Stimulated activated CD4-positive, alpha-beta T cell treated with anti-CD3 and anti-CD28 coated beads, Interleukin-4, amount 100 ng/mL, for 1 hour (primary cell): ENCODE measurements around the gene C6orf120.

Experiments
- DNase-seq: peaks from one replicate; pipeline ENCODE4 v3.0.0-alpha.2; 2020

C6orf120 gene

DNA sequence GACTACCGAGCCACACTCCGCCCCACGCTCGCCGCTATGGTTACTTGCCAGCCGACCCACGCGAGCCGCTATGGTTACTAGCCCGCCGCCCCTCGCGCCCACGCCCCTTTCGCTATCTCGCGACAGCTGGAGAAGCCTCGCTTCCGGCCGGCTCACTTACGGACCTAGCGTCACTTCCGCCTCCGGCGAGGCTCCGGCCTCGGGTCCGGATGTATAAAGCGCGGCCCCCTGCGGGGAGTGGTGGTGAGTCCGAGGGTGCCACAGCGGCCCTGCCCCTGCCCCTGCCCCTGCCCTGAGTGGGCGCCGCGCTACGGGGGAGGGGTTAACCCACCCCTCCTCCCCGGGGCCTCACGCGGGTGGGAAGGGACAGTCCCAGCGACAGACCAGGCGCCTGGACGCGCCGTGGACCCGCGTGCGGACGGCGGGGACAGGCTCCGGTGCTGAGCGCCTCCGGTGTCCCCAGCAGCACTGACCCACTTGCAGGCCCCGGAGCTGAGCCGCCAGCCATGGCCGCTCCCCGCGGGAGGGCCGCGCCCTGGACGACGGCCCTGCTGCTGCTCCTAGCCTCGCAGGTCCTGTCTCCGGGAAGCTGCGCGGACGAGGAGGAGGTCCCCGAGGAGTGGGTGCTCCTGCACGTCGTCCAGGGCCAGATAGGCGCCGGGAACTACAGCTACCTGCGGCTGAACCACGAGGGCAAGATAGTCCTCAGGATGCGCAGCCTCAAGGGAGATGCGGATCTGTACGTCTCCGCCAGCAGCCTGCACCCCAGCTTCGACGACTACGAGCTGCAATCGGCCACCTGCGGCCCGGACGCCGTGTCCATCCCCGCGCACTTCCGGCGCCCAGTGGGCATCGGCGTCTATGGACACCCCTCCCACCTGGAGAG is at the start of gene C6orf120, which contains the start of gene WDR27:
Gene C6orf120 (plus strand): TSS at position 173 of the 886 bp plus-strand sequence. CDS start 334 bp downstream, at position 507.
Gene WDR27 (minus strand): TSS at position 76 of the 886 bp plus-strand sequence. CDS start 13,024 bp downstream, outside the sequence.
- peak; percentile 99 for DNase-seq

DNA sequence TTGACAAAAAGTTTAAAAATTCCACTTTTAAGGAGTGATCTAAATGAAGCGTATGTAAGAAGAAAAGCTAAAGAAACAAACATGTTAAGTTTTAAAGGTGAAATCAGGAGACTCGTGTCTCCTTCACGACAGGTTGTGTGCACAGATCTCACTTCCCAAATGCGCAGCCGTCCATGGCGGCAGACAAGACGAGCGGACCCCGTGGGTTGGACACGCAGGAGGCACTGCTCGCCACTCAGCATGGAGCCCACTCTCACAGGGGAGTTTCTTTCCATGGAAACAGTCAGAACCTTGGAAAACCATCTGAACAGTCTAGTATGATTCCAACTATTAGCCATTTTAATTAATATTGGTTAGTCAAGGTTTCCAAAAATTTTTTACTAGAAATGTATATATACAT is 49.0 kb upstream of the C6orf120 start:
- DNase-seq: no peak

DNA sequence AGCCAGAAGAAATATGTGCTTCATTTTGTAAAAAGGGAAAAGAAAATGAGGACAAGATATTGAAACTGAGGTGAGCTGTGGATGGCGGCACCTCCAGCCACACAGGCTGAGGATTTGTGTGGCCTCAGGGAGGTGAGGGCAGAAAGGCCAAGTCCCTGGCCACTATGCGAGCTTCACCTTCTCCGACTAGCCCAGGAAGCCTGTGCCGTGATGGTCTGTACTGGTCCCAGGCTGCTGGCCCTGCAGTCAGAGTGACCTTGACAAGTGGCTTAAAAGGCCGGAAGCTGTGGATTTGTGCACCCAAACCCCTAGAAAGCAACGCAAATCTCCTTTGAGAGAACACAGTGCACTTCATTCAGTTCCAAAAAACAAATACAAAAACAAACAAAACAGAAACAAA is 48.2 kb upstream of the C6orf120 start:
- DNase-seq: no peak

DNA sequence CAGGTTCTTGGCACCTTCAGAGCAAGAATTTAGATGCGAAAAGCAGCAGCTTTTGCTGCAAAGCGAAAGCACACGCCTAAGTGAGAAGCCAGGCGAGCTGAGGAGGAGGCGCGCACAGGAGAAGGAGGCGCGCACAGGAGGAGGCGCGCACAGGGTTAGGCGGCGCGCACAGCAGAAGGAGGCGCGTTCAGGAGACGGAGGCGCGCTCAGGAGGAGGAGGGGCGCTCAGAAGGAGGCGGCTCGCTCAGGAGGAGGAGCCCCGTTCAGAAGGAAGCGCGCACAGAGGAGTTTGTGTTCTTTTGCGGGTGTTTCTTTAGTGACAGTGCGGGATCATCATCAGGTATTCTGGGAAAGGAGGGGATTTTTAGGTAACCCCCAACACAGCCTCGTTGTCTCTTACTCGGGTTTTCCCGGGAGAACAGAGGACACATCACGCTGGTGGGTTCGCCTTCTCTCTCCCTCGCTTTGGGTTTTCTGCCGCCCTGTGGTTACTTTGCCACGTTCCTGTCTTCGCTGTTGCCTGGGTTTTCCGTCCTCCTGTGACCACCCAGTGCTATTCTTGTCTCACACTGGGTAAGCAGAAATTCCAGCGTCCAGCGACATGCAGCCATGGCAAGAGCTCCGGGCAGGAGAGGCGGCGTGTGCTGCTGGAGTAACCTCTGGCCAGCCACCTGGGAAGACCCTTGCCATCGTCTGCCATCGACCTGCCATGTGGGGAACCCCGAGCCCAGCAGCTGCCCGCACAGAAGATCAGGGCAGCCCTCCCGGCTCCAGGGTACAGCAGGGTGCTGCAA is 47.1 kb upstream of the C6orf120 start:
- peak; percentile 63 for DNase-seq

DNA sequence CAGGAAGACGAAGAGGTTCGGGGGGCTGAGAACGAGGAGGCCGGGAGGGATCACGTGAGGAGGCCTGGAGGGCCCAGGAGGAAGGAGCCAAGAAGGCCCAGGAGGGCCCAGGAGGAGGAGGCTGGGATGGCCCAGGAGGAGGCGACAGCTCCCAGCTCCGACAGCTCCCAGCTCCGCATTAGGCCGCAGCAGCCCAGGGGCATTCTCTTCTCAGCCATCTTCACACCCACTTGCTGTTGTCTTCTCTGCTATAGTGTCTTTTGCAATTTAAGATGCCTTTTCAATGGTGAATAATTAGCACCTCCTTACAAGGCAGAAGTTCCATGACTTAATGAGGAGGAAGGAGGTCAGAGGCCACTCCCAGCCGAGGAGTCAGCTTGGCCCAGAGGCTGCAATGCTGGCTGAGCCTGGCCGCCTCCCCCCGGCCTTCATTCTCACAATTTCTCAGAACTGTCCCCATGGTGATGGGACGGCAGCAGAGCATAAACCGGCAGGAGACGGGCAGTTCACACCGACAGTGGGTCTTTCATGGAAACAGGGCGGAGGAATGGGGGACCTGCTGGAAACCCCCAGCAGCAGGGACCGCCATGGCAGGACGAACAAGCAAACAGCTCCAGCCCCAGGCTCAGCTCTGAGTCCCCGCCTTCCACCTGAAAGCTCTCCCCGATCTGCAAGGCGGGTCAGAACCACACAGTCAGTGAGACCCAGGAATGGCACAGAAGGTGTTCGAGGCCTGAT is 45.2 kb upstream of the C6orf120 start:
- DNase-seq: no peak

DNA sequence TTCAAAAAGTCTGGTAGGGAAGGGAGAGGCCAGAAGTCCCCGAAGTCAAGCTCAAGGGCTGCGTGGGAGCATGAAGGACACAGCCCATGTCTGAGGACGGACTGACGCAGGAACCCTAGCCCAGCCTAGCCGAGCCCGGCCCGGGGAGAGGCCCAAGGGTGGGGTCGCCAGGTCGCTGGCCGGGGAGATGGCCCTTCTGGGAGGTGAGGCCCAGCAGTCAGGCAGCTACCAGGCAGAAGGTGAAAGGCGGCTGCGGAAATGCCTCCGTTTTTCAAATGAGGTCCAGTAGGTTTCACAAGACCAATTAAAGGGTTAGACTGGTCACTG is 44.7 kb upstream of the C6orf120 start:
- DNase-seq: no peak

DNA sequence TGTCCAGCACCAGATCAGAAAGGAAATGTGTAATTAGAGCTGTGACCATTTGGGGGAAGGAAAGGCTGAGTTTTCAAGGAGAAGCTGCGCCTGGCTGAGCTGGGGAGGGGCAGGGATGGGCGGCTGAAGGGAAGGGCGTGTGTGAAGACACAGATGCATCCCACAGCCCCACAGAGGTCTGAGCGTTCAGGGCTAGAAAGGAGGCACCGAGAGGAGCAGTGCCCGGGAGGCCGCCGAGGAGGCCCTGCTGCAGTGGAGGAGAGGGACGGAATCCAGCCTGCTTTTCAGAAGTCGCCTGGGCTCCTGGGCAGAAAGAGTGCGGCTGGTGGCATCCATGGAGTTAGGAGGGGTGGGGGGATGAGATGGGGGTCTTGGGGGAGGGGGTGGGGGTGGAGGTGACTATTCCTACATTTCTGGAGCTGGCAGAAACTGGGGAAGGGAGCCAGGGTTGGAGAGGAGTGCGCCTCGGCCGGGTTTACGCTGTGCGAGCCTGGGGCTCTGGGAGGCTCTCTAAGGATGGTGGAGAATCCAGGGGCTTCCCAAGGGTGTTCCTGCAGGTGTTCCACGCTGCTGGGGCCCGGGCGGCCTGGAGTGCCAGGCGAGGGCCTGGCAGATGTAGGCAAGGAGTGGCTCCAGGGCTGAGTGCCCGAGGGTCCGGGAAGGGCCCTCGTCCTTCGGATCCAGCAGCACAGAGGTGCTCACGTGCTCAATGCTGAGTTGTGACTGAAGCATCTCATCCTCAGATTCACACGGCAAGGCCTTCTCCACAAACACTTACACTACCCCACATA is 41.9 kb upstream of the C6orf120 start:
- no peak for DNase-seq

DNA sequence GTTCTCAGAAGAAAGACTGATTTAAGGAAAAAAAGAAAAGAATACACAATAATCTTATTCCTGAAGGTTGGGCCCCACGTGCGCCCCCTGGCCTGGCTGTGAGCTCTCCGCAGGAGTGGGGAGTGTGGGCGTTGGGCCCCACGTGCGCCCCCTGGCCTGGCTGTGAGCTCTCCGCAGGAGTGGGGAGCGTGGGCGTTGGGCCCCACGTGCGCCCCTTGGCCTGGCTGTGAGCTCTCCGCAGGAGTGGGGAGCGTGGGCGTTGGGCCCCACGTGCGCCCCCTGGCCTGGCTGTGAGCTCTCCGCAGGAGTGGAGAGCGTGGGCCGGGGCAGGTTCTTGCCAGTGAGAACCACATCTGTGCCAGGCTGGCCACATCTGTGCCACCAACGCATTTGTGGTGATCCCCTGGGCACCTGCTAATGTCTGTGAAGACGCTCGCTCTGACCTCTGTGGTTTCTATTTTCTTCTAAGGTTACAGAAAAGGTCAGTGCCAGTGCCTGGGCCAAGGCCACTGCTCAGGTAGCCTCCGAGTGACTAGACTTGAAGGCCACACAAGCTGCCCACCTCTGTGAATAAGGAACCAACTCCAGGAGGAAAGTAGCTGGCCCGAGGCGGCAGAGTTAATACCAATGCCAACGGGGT is 41.1 kb upstream of the C6orf120 start:
- DNase-seq: no peak

DNA sequence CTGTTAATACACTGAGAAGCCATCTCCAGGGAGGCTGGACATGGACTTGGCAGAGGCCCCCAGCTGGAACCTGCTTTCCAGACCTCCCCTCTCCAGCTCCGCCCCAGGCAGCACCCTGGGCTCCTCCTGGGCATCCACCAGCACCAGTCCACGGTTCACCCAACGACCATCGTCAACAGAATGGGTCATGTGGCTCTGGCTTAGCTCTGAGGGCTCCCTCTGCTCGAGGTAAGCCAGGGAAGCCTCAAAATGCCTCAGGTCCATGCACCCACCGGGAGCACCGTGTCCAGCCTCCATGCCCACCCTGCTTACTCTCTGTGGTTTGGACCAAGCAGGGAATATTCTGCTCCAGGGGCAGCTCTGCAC is 40.6 kb upstream of the C6orf120 start:
- no peak for DNase-seq

DNA sequence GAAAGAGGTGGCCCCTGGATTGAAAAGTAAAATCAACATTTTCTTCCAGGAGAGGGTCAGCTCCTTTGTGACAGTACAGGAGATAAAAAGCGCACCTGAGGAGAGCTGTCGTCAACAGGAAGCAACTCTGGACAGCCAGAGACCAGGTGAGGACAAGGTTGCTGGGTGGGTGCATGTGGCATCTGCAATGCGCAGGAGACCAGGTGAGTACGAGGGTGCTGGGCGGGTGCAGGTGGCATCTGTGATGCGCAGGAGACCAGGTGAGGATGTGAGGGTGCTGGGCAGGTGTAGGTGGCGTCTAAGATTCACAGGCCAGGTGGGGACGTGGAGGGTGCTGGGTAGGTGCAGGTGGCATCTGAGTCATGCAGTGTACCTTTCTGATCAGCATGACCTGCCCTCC is 38.5 kb upstream of the C6orf120 start:
- no peak for DNase-seq

DNA sequence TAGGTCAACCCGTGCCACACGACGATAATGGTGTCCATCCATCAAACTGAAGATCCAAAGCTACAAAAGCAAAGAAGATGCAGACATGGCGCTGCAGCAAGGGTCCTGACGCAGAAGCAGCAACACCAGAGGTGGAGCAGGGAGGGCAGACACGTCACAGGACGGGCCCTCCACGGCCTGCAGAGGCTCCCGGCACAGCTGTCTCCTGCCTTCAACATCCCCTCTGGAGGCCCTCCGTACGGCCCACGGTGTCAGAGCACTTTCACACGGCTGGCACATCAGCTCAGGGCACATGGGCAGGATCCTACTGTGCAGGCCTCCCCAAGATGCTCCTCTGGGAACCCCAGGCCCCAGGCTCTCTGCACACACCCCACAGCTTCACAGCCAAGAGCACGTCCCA is 37.7 kb upstream of the C6orf120 start:
- DNase-seq: no peak

DNA sequence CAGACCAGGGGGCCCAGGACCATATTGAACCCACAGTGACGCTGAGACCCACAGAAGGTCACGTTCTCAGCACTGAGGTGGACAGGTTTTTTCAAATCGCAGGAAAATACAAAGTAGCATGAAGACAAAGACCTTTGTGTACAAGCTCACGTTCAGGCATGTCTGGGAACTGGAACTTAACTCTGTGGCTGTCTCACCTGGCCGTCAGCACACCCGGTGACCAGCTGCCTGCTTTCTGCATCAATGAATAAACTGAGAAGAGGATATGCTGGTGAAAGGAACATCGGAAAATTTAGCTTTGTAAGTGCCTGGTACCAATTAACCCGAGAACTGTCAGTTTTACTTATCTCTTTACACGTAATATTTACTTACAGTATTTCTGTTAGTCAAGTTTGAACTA is 36.6 kb upstream of the C6orf120 start:
- no peak for DNase-seq

DNA sequence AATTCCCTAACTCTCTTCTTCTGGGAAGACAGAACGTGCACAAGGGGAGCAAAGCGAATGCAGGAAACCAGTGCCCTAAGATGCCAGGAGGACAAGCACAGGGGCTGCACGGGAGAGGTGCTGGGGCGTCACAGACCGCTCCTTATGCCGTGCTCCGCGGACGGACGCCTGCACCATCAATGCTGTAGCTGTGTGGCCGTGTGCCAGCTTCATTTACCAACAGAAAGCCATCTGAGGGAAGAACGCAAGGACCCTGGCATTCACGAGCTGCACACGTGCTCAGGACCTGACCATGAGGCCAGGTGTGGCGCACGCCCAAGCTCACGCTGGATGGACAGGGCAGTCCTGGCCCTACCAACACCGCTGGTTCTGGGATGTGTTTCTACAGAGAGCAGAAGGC is 35.5 kb upstream of the C6orf120 start:
- DNase-seq: no peak

DNA sequence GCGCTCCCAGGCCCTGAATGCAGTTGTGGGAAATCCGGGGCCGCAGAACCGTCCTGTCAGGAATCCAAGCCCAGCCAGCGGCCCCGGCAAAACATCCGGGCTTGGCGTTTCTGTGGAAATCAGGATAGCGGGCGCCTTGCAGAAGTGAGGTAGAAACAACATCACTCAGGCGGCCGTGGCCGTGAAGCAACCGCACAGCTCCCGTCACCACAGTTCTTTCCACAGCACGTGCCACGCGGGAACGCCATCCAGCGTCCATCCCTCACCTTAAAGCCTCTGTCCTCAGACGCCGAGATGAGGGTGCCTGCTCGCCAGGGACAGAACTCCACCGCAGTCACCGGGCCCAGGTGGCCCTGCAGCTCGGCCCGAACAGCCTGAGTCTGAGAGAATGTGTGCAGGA is 34.2 kb upstream of the C6orf120 start:
- no peak for DNase-seq

DNA sequence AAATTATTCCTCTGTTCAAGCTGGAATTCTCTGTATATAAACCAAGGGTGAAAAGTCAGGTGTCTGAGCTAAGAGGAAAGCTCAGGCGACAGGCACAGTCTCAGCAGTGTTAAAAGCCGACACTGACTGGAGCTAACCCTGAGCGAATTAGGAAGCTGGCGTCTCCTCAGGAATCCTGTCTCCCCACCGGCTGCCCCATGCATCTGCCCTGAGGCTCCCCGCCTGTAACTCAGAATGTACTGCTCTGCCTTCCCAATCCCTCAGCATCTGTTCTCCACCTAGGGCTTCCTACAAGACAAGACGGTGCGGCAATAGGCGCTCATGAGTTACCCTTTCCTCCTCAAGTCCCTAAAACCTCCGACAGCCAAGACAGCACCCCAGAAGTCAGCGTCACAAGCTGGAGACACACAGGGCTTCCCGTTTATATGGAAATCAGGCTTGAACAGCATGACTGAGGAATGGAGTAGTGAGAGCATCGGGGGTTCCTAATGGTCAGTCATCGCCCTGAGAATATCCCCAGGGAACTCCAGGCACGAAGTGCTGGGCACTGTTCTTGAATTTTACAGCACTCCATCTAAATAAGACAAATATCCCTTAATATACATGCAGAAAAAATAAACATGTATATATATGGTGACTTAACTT is 33.6 kb upstream of the C6orf120 start:
- DNase-seq: no peak

DNA sequence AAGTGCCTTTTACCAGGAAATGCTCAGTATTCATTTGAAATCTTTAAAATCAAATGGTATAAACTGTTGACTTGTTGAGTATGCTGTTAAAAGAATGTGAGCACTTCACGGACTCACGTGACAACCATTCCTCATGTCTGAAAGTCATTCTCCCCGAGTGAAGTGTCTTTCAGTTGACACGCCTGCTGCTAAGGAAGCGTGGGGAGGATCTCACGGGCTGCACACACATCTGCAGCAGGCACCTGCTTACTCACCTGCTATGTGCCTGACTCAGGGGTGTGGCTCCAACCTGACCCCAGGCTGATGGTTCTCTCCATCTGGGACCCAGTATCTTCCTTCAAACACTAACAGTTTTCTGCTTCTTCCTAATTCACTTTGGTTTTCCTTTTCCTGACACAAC is 32.8 kb upstream of the C6orf120 start:
- no peak for DNase-seq

DNA sequence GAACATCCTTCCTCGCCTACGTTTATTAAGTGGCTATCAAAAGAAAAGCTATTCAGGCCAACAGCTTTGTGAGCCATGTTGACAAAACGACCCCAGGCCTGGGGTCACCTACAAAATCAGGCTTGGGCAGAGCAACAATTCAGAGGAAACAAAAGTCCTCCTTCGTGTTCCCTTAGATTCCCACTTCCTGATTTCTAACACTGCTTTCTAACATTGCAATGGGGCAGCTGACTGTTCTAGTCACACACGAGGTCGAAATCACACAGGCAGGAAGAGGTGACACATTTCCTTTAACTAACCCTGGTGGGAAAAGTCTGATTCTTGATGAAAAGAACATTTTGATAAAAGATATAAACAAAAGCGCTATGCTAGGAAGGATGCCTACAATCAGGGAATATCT is 32.0 kb upstream of the C6orf120 start:
- no peak for DNase-seq

DNA sequence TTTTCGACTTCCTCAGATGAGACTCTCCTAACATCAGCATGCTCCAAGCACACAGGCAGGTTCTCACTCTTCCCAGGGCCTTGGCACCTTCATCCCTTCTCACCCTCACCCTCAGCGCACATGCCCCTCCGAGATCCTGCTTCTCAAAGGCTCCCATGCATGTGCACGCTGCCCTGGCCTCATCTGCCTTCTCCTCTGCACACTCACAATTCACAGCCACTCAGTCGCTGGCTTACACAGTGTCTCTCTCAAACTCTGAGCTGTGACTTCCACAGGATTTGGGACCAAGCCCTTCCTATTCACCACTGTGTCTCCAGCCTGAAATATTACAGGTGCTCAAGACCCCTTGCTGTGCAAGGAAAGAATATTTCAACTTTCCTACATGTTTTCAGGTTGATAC is 30.4 kb upstream of the C6orf120 start:
- DNase-seq: no peak

DNA sequence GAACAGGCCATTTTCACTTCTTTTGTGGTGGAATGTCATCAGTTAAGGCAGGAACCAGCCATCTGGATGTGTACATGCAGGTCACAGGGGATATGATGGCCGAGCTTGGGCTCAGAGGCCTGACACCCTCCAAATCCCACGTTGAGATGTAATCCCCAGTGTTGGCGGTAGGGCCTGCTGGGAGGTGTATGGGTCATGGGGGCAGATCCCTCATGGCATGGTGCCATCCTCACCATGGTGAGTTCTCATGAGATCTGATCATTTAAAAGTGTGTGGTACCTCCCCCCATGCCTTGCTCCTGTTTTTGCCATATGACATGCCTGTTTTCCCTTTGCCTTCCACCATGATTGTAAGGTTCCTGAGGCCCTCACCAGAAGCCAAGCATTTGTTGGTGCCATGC is 26.9 kb upstream of the C6orf120 start:
- DNase-seq: no peak

DNA sequence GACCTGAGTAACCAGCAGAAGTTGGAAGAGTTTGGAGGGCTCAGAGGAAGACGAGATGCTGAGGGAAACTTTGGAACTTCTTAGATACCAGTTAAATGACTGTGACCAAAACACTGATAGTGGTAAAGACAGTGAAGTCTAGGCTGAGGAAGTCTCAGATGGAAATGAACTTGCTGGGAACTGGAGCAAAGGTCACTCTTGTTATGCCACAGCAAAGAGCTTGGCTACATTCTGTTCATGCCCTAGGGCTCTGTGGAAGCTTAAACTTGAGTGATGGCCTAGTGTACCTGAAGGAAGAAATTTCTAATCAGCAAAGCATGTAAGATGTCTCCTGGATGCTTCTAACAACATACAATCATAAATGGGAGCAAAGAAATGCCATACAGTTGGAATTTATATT is 24.8 kb upstream of the C6orf120 start:
- DNase-seq: no peak

DNA sequence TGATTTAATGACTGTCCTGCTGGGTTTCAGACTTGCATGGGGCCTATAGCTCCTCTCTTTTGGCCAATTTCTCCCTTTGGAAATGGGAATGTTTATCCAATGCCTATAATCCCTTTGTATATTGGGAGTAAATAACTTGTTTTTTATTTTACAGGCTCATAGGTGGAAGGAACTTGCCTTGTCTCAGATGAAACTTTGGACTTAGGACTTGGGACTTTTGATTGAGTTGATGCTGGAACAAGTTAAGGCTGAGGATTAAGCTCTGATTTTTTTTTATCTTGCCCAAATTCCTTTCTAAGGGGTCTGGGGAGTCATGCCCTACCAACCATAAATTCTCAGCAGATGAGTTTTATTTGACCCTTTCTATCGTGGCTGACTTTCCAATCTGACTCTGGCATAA is 23.6 kb upstream of the C6orf120 start:
- DNase-seq: no peak

DNA sequence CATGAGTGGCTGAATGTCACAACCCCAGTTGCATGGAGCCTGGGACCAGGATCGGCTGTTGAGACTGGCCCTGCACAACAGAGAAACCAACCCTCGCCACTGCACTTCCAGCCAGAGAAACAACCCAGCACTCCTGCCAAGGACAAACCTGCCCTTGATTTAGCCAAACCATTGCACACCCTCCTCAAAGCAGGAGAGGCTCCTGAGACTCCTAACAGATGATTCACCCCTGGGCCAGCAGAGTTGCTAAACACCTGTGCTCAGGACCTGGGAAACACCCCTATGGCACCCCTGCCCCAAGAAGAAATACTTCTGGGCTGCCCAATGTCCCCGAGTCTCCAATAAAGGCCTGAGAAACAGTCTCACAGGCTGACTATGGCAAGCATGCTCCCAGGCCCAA is 17.9 kb upstream of the C6orf120 start:
- DNase-seq: no peak
